ENCODE measurements around the gene CDC42BPB. TPM values are rescaled to one million over a fixed set of nuclear protein-coding genes. Genes with fewer than 3 reads are reported as not detected.

The CDC42BPB gene
- total RNA-seq, 6 donors from 2014 or later: 108 to 268 (median 124) TPM

GRCh38 chr14:102892651-102893050, 164.7 kb downstream of the CDC42BPB start:
- ATAC-seq (ENCODE audit: low FRiP score in 2 of 2) (no peak), DNase-seq (no peak)
- Histone ChIP-seq H3K27ac (no peak overlapping the region), H3K27me3 (no peaks in the 10 kb centered on the region), H3K4me3 (no peak overlapping the region), H3K4me1 (peaks cover 0 to 3% (median 0%) of the 10 kb centered on the region in 4 donors), H3K9me3 (no peaks in the 10 kb centered on the region), H3K36me3 (peaks cover 0 to 38% (median 3%) of the 10 kb centered on the region in 4 donors)
- WGBS, 2 donors: 97% methylated on average over 8 of the region's 8 CpGs
- TF ChIP-seq EP300 (IDR thresholded peaks at IDR 0.05) (no peak), POLR2A (IDR thresholded peaks at IDR 0.05) (no peak), CTCF (IDR thresholded peaks at IDR 0.05) (no peak), POLR2AphosphoS5 (IDR thresholded peaks at IDR 0.05) (no peak)

GRCh38 chr14:102891556-102891955, 165.8 kb downstream of the CDC42BPB start:
- Histone ChIP-seq H3K27ac (no peak overlapping the region), H3K36me3 (peaks cover 0 to 42% (median 5%) of the 10 kb centered on the region in 4 donors), H3K4me3 (no peak overlapping the region), H3K9me3 (no peaks in the 10 kb centered on the region), H3K27me3 (no peaks in the 10 kb centered on the region), H3K4me1 (no peaks in the 10 kb centered on the region)
- 65 to 71% methylated on average over 4 of the region's 4 CpGs for WGBS, 2 donors
- DNase-seq (no peak), ATAC-seq (ENCODE audit: low FRiP score in 2 of 2) (peak in 1 of 2 donors; percentile 27)
- TF ChIP-seq POLR2A (IDR thresholded peaks at IDR 0.05) (no peak), POLR2AphosphoS5 (IDR thresholded peaks at IDR 0.05) (no peak), EP300 (IDR thresholded peaks at IDR 0.05) (no peak), CTCF (IDR thresholded peaks at IDR 0.05) (no peak)

- H3K4me1 ChIP-seq: no peaks in the 10 kb centered on the region
- DNase-seq (peak; percentile 8 to 46), ATAC-seq (ENCODE audit: low FRiP score in 2 of 2) (no peak)
- no peak overlapping the region for H3K27ac ChIP-seq
- H3K27me3 ChIP-seq: no peaks in the 10 kb centered on the region
- no peaks in the 10 kb centered on the region for H3K9me3 ChIP-seq
- TF ChIP-seq CTCF (IDR thresholded peaks at IDR 0.05) (no peak), POLR2AphosphoS5 (IDR thresholded peaks at IDR 0.05) (no peak), POLR2A (IDR thresholded peaks at IDR 0.05) (no peak), EP300 (IDR thresholded peaks at IDR 0.05) (no peak)
- 90 to 92% methylated on average over 13 to 15 of the region's 15 CpGs for WGBS, 2 donors
- H3K36me3 ChIP-seq: peaks cover 0 to 45% (median 8%) of the 10 kb centered on the region in 4 donors
- no peak overlapping the region for H3K4me3 ChIP-seq
Measured at GRCh38 chr14:102891111-102891510, 166.2 kb downstream of the CDC42BPB start.

- Histone ChIP-seq H3K36me3 (peaks cover 0 to 36% (median 12%) of the 10 kb centered on the region in 4 donors), H3K27me3 (no peaks in the 10 kb centered on the region), H3K4me1 (no peaks in the 10 kb centered on the region), H3K9me3 (no peaks in the 10 kb centered on the region), H3K27ac (no peak overlapping the region), H3K4me3 (no peak overlapping the region)
- WGBS, 2 donors: 98% methylated on average over 7 of the region's 7 CpGs
- ATAC-seq (ENCODE audit: low FRiP score in 2 of 2) (no peak), DNase-seq (no peak)
- TF ChIP-seq POLR2A (IDR thresholded peaks at IDR 0.05) (no peak), POLR2AphosphoS5 (IDR thresholded peaks at IDR 0.05) (no peak), CTCF (IDR thresholded peaks at IDR 0.05) (no peak), EP300 (IDR thresholded peaks at IDR 0.05) (no peak)
Measured at GRCh38 chr14:102889615-102890014, 167.7 kb downstream of the CDC42BPB start.

GRCh38 chr14:102888748-102889147, 168.6 kb downstream of the CDC42BPB start:
- WGBS, 2 donors: 69 to 72% methylated on average over 1 of the region's 1 CpG
- Histone ChIP-seq H3K9me3 (no peaks in the 10 kb centered on the region), H3K36me3 (peaks cover 0 to 39% (median 12%) of the 10 kb centered on the region in 4 donors), H3K27ac (no peak overlapping the region), H3K27me3 (no peaks in the 10 kb centered on the region), H3K4me1 (no peaks in the 10 kb centered on the region), H3K4me3 (no peak overlapping the region)
- no peak for DNase-seq
- TF ChIP-seq POLR2A (IDR thresholded peaks at IDR 0.05): no peak
- TF ChIP-seq POLR2AphosphoS5 (IDR thresholded peaks at IDR 0.05): no peak
- no peak for TF ChIP-seq CTCF (IDR thresholded peaks at IDR 0.05)
- no peak for TF ChIP-seq EP300 (IDR thresholded peaks at IDR 0.05)
- no peak for ATAC-seq (ENCODE audit: low FRiP score in 2 of 2)

Measured in upper lobe of left lung (tissue), 6 donors.